Measurements from ENCODE around the gene DUSP6. TPM values are rescaled to one million over a fixed set of nuclear protein-coding genes. Genes with fewer than 3 reads are reported as not detected.

DUSP6 gene
- total and polyA plus RNA-seq, 9 of the 15 experiments (the other 6 are each of a cell fraction or from before 2014, with no cell fraction given), result 0.04 to 0.60 (median 0.08) TPM; not detected in 2

DNA sequence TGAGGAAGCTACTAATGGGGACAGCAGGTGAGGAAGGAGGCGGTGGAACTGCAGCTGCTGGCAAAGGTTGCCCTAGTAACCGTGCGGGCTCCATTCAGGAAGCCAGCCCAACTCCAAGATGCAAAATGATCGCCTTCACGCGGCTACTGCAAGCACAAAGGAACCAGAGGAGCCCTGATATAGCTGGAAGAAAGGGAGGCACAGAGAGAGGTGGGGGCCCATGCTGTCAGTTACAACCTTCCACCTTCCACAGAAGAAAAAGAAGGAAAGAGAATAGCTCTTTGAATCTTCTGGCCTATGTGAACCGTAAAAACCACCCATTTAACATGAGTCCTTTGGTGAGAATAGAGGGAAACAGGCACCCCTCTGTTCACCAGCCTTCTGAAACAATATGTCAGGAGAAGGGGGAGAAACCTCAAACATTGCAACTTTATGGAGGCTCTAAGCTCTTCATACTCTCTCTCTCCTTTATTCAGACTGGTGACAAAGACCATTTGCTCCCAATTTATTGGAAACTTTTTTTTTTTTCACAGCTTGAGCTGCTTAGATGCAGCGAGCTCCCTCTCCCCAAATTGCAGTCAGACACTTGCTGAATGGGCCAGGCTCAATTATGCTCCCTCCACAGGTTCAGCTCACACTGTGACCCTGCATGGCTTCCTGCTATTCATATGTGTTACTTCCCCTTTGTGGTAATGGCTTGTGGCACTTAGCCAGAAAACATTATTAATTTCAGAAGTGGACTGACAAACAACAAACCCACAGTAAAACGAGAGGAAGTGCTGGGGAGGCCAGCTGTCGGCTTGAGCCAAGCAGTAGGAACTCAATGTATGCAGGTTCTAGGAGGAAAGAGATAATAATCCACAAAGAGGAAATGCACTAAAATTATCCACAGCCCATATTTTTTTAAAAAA lies 6.2 kb downstream of the DUSP6 start:
- no peaks in the 10 kb centered on the region for H4K20me1 ChIP-seq (replicated peaks; ENCODE audit: control insufficient read depth, insufficient read depth, low read length)
- FAIRE-seq, result peak; percentile 82
- H3K79me2 ChIP-seq (ENCODE audit: control insufficient read depth, insufficient read depth, low read length), result no peaks in the 10 kb centered on the region
- TF ChIP-seq, protein P1, sequence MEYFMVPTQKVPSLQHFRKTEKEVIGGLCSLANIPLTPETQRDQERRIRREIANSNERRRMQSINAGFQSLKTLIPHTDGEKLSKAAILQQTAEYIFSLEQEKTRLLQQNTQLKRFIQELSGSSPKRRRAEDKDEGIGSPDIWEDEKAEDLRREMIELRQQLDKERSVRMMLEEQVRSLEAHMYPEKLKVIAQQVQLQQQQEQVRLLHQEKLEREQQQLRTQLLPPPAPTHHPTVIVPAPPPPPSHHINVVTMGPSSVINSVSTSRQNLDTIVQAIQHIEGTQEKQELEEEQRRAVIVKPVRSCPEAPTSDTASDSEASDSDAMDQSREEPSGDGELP (CRISPR knock-in tag; IDR thresholded peaks at IDR 0.05; ENCODE audit: borderline replicate concordance), result peak; percentile 64
- TF ChIP-seq EP300 (IDR thresholded peaks at IDR 0.05; ENCODE audit: low read length) (peak; percentile 44; the same call in 1 of the 2 replicates), GABPB1 (CRISPR knock-in tag; IDR thresholded peaks at IDR 0.05) (peak; percentile 44; the same call in 1 of the 2 replicates), ZNF780A (CRISPR knock-in tag; IDR thresholded peaks at IDR 0.05) (no peak), TCF3 (CRISPR knock-in tag; IDR thresholded peaks at IDR 0.05) (peak; percentile 35), NFIC (IDR thresholded peaks at IDR 0.05) (peak; percentile 94), NR2C1 (IDR thresholded peaks at IDR 0.05) (no peak), NR2C1 (tag; IDR thresholded peaks at IDR 0.05) (peak; percentile 45; the same call in 1 of the 2 replicates), TCF7 (IDR thresholded peaks at IDR 0.05; ENCODE audit: borderline replicate concordance) (no peak), FOSL1 (tag; conservative IDR thresholded peaks at IDR 0.05) (0 out of 2 replicates have a peak, but pooled peaks have one; percentile 25), MTA1 (IDR thresholded peaks at IDR 0.05; ENCODE audit: borderline replicate concordance) (0 out of 2 replicates have a peak, but pooled peaks have one; percentile 34)
- TF ChIP-seq, protein P2, sequence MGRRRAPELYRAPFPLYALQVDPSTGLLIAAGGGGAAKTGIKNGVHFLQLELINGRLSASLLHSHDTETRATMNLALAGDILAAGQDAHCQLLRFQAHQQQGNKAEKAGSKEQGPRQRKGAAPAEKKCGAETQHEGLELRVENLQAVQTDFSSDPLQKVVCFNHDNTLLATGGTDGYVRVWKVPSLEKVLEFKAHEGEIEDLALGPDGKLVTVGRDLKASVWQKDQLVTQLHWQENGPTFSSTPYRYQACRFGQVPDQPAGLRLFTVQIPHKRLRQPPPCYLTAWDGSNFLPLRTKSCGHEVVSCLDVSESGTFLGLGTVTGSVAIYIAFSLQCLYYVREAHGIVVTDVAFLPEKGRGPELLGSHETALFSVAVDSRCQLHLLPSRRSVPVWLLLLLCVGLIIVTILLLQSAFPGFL (CRISPR knock-in tag; IDR thresholded peaks at IDR 0.05), result no peak
- TF ChIP-seq, protein P3, sequence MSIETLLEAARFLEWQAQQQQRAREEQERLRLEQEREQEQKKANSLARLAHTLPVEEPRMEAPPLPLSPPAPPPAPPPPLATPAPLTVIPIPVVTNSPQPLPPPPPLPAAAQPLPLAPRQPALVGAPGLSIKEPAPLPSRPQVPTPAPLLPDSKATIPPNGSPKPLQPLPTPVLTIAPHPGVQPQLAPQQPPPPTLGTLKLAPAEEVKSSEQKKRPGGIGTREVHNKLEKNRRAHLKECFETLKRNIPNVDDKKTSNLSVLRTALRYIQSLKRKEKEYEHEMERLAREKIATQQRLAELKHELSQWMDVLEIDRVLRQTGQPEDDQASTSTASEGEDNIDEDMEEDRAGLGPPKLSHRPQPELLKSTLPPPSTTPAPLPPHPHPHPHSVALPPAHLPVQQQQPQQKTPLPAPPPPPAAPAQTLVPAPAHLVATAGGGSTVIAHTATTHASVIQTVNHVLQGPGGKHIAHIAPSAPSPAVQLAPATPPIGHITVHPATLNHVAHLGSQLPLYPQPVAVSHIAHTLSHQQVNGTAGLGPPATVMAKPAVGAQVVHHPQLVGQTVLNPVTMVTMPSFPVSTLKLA (conservative IDR thresholded peaks at IDR 0.05), result 0 out of 4 replicates have a peak, but pooled peaks of 1 of the 2 experiments have one; percentile 30
- TF ChIP-seq, protein P4, sequence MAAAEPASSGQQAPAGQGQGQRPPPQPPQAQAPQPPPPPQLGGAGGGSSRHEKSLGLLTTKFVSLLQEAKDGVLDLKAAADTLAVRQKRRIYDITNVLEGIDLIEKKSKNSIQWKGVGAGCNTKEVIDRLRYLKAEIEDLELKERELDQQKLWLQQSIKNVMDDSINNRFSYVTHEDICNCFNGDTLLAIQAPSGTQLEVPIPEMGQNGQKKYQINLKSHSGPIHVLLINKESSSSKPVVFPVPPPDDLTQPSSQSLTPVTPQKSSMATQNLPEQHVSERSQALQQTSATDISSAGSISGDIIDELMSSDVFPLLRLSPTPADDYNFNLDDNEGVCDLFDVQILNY (CRISPR knock-in tag; IDR thresholded peaks at IDR 0.05), result no peak
- TF ChIP-seq, protein P5, sequence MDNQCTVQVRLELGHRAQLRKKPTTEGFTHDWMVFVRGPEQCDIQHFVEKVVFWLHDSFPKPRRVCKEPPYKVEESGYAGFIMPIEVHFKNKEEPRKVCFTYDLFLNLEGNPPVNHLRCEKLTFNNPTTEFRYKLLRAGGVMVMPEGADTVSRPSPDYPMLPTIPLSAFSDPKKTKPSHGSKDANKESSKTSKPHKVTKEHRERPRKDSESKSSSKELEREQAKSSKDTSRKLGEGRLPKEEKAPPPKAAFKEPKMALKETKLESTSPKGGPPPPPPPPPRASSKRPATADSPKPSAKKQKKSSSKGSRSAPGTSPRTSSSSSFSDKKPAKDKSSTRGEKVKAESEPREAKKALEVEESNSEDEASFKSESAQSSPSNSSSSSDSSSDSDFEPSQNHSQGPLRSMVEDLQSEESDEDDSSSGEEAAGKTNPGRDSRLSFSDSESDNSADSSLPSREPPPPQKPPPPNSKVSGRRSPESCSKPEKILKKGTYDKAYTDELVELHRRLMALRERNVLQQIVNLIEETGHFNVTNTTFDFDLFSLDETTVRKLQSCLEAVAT (IDR thresholded peaks at IDR 0.05), result no peak

More for the DNA sequence above, 6.2 kb downstream of the DUSP6 start:
- ChIA-PET POLR2A (no interaction called here), CTCF (ENCODE audit: low intra/inter-chr PET ratio) (no interaction called here)
- Histone ChIP-seq H3K9me3 (replicated peaks; ENCODE audit: control insufficient read depth, insufficient read depth, low read depth, low read length) (no peaks in the 10 kb centered on the region), H3K4me3 (no peak overlapping the region), H3K4me2 (ENCODE audit: insufficient read depth, low read length) (peak overlapping the region; percentile 63), H3K36me3 (ENCODE audit: control insufficient read depth, insufficient read depth, low read length) (no peaks in the 10 kb centered on the region), H3K4me1 (replicated peaks in 1 of 2; ENCODE audit: control insufficient read depth in 2 of 2, insufficient read depth in 2 of 2, low read length in 2 of 2) (peaks cover 0 to 26% of the 10 kb centered on the region in 2 experiments; a peak in 4 of 5 replicates), H3K9me1 (ENCODE audit: control insufficient read depth, insufficient read depth, low read length) (no peaks in the 10 kb centered on the region), H3K27ac (ENCODE audit: extremely low read depth, low read depth, low read length) (peak overlapping the region; percentile 65; the same call in 1 of the 3 replicates), H3K9ac (ENCODE audit: insufficient read depth in 1 of 2, low read depth in 2 of 2, low read length in 2 of 2) (peak overlapping the region; percentile 36 to 39; a peak in 2 of 4 replicates), H3K27me3 (ENCODE audit: control insufficient read depth in 2 of 2, insufficient read depth in 2 of 2, low read length in 2 of 2) (no peaks in the 10 kb centered on the region; a peak in 1 of 5 replicates), H2AFZ (ENCODE audit: low read depth, low read length) (peak overlapping the region; percentile 78)
- intact Hi-C loops (cut with micrococcal nuclease), result no loop called here
- in situ Hi-C loops (cut with MboI), result no loop called here
- peak in 2 of 4 experiments; percentile 43 to 76 for DNase-seq (ENCODE audit: extremely low read depth in 1 of 4, low spot score in 3 of 4)
- 7% methylated on average over 10 of the region's 10 CpGs for WGBS (ENCODE audit: insufficient coverage, low coverage, missing lambda C conversion rate)
- BruUV-seq (replicated peaks), result no TSS peak
- ATAC-seq, result peak; percentile 91

All from K562 (cell line).